Neural progenitor cell (in vitro differentiated cells): ENCODE measurements around the gene ADGRE2. TPM values are rescaled to one million over a fixed set of nuclear protein-coding genes. Genes with fewer than 3 reads are reported as not detected.
A peak's percentile ranks its signal among the peaks of the same experiment; 100 is the strongest.

Experiments used
- DNase-seq: peaks from one replicate; pipeline ENCODE4 v3.0.0-alpha.2; 2016; ENCODE audit warnings: low spot score
- H2AFZ ChIP-seq: fragments of 200-600 bp; sonication (generic); replicated peaks from 2 replicates; pipeline ENCODE4 v1.6.1; 2016; ENCODE audit warnings: antibody characterized with exemption
- H3F3A ChIP-seq: fragments of 200-600 bp; sonication (generic); 2 replicates; pipeline ENCODE4 v1.6.1; 2016; ENCODE audit warnings: antibody characterized with exemption, low read depth
- H3K27ac ChIP-seq: fragments of 200-600 bp; sonication (generic); 2 replicates; pipeline ENCODE4 v1.5.1; 2016; ENCODE audit warnings: mild to moderate bottlenecking
- H3K27me3 ChIP-seq: fragments of 200-600 bp; sonication (generic); 2 replicates; pipeline ENCODE4 v1.6.1; 2016; ENCODE audit warnings: mild to moderate bottlenecking, moderate library complexity
- H3K36me3 ChIP-seq: fragments of 200-600 bp; sonication (generic); 2 replicates; pipeline ENCODE4 v1.5.1; 2016
- H3K4me1 ChIP-seq: fragments of 200-600 bp; sonication (generic); 2 replicates; pipeline ENCODE4 v1.6.1; 2016; ENCODE audit warnings: mixed run types
- H3K4me2 ChIP-seq: fragments of 200-600 bp; sonication (generic); 2 replicates; pipeline ENCODE4 v1.6.1; 2016
- H3K4me3 ChIP-seq: fragments of 200-600 bp; sonication (generic); 2 replicates; pipeline ENCODE4 v1.5.1; 2016
- H3K79me2 ChIP-seq: fragments of 200-600 bp; sonication (generic); 2 replicates; pipeline ENCODE4 v1.6.1; 2016; ENCODE audit warnings: low read depth
- H3K9ac ChIP-seq: fragments of 200-600 bp; sonication (generic); 2 replicates; pipeline ENCODE4 v1.6.1; 2016
- H3K9me3 ChIP-seq: fragments of 200-600 bp; sonication (generic); 2 replicates; pipeline ENCODE4 v1.5.1; 2016; ENCODE audit warnings: low read depth
- H4K20me1 ChIP-seq: fragments of 200-600 bp; sonication (generic); 2 replicates; pipeline ENCODE4 v1.6.1; 2016; ENCODE audit warnings: low read depth
- H3K27ac Mint-ChIP-seq: 3 replicates; pipeline ENCODE4 v1.8.0; 2021; ENCODE audit warnings: mixed read lengths
- H3K27me3 Mint-ChIP-seq: 2 replicates; pipeline ENCODE4 v1.8.0; 2022; ENCODE audit warnings: low read depth, mild to moderate bottlenecking, inconsistent platforms, moderate library complexity, mixed read lengths; ENCODE audit not compliant: insufficient read depth
- H3K36me3 Mint-ChIP-seq: 3 replicates; pipeline ENCODE4 v1.8.0; 2021; ENCODE audit warnings: mixed read lengths
- H3K4me1 Mint-ChIP-seq: 3 replicates; pipeline ENCODE4 v1.8.0; 2021; ENCODE audit warnings: mixed read lengths
- H3K4me3 Mint-ChIP-seq: 3 replicates; pipeline ENCODE4 v1.8.0; 2021; ENCODE audit warnings: mild to moderate bottlenecking, moderate library complexity, mixed read lengths
- H3K9me3 Mint-ChIP-seq: 3 replicates; pipeline ENCODE4 v1.8.0; 2020; ENCODE audit warnings: mixed read lengths
- CTCF ChIP-seq: fragments of 200-600 bp; sonication (generic); IDR thresholded peaks from 2 replicates; pipeline ENCODE4 v1.5.1; 2017; ENCODE audit warnings: antibody characterized with exemption, mild to moderate bottlenecking
- EZH2 ChIP-seq: fragments of 200-600 bp; sonication (generic); IDR thresholded peaks from 2 replicates; pipeline ENCODE4 v1.6.1; 2017; ENCODE audit warnings: antibody characterized with exemption, mild to moderate bottlenecking, moderate library complexity
- EZH2phosphoT487 ChIP-seq: fragments of 200-600 bp; sonication (generic); IDR thresholded peaks from 2 replicates; pipeline ENCODE4 v1.6.1; 2017; ENCODE audit warnings: antibody characterized with exemption
- small RNA-seq: library from RNA; depleted of rRNA; stranded (forward); fragments of <200 nt; gene quantifications from one replicate; pipeline ENCODE3, GENCODE V24; 2015
- total RNA-seq: library from RNA; depleted of rRNA; stranded (reverse); fragments of >200 nt; gene quantifications from 2 replicates; pipeline ENCODE4 v1.2.3, GENCODE V29; 2015; ENCODE audit warnings: low replicate concordance

ADGRE2 gene
- total RNA-seq, 1 donor from 2014 or later = 0.28 TPM

GRCh38 chr19:14689598-14690503 lies 88.5 kb downstream of the ADGRE2 start, which contains the start of gene ZNF333:
Gene ZNF333 (plus strand): TSS chr19:14690048. CDS start chr19:14693492, 3,444 bp downstream.
- H4K20me1 ChIP-seq = no peaks in the 10 kb centered on the region
- H3K27me3 ChIP-seq = peaks cover 17% of the 10 kb centered on the region
- no peaks in the 10 kb centered on the region for H3K36me3 Mint-ChIP-seq
- peaks cover 22% of the 10 kb centered on the region for H3F3A ChIP-seq
- peaks cover 7% of the 10 kb centered on the region for H3K4me1 ChIP-seq
- DNase-seq = peak; percentile 96
- peak within 1 kb of the TSS; percentile 70 for H3K9ac ChIP-seq
- no peaks in the 10 kb centered on the region for H3K36me3 ChIP-seq
- H3K4me1 Mint-ChIP-seq = peaks cover 9% of the 10 kb centered on the region
- peak within 1 kb of the TSS; percentile 93 for H3K4me2 ChIP-seq
- no peaks in the 10 kb centered on the region for H3K9me3 ChIP-seq
- TF ChIP-seq EZH2 = no peak
- TF ChIP-seq EZH2phosphoT487 = no peak
- TF ChIP-seq CTCF = no peak
- H3K9me3 Mint-ChIP-seq = no peaks in the 10 kb centered on the region
- H3K27me3 Mint-ChIP-seq = peaks cover 12% of the 10 kb centered on the region
- H2AFZ ChIP-seq = peak within 1 kb of the TSS; percentile 100
- peak within 1 kb of the TSS; percentile 95 for H3K27ac Mint-ChIP-seq
- H3K79me2 ChIP-seq = peaks cover 8% of the 10 kb centered on the region
- H3K4me3 ChIP-seq = peak within 1 kb of the TSS; percentile 96
- peak within 1 kb of the TSS; percentile 89 for H3K27ac ChIP-seq
- H3K4me3 Mint-ChIP-seq = peak within 1 kb of the TSS; percentile 95

GRCh38 chr19:14686411-14686810 lies 91.9 kb downstream of the ADGRE2 start:
- DNase-seq = peak; percentile 8
- peaks cover 7% of the 10 kb centered on the region for H3K79me2 ChIP-seq
- TF ChIP-seq CTCF = peak; percentile 50
- TF ChIP-seq EZH2phosphoT487 = no peak
- Mint-ChIP-seq H3K9me3 (no peaks in the 10 kb centered on the region), H3K36me3 (no peaks in the 10 kb centered on the region), H3K4me3 (no peak overlapping the region), H3K4me1 (peaks cover 9% of the 10 kb centered on the region), H3K27me3 (peaks cover 9% of the 10 kb centered on the region), H3K27ac (no peak overlapping the region)
- no peak overlapping the region for H3K27ac ChIP-seq
- peaks cover 25% of the 10 kb centered on the region for H3K27me3 ChIP-seq
- no peak overlapping the region for H2AFZ ChIP-seq
- peaks cover 22% of the 10 kb centered on the region for H3F3A ChIP-seq
- peaks cover 7% of the 10 kb centered on the region for H3K4me1 ChIP-seq
- no peaks in the 10 kb centered on the region for H4K20me1 ChIP-seq
- H3K9me3 ChIP-seq = no peaks in the 10 kb centered on the region
- H3K36me3 ChIP-seq = no peaks in the 10 kb centered on the region
- no peak overlapping the region for H3K9ac ChIP-seq
- H3K4me2 ChIP-seq = no peak overlapping the region
- H3K4me3 ChIP-seq = no peak overlapping the region

- Mint-ChIP-seq H3K27me3 (peaks cover 9% of the 10 kb centered on the region), H3K9me3 (no peaks in the 10 kb centered on the region), H3K27ac (no peak overlapping the region), H3K36me3 (no peaks in the 10 kb centered on the region), H3K4me3 (no peak overlapping the region), H3K4me1 (no peaks in the 10 kb centered on the region)
- no peak for DNase-seq
- H3K27me3 ChIP-seq = peaks cover 19% of the 10 kb centered on the region
- H3K9ac ChIP-seq = no peak overlapping the region
- H3K27ac ChIP-seq = no peak overlapping the region
- H3K36me3 ChIP-seq = no peaks in the 10 kb centered on the region
- no peaks in the 10 kb centered on the region for H3K4me1 ChIP-seq
- H3K79me2 ChIP-seq = no peaks in the 10 kb centered on the region
- H4K20me1 ChIP-seq = no peaks in the 10 kb centered on the region
- peaks cover 1% of the 10 kb centered on the region for H3F3A ChIP-seq
- no peaks in the 10 kb centered on the region for H3K9me3 ChIP-seq
- no peak overlapping the region for H2AFZ ChIP-seq
- TF ChIP-seq EZH2phosphoT487 = no peak
- TF ChIP-seq CTCF = no peak
- TF ChIP-seq EZH2 = no peak
- H3K4me2 ChIP-seq = no peak overlapping the region
- no peak overlapping the region for H3K4me3 ChIP-seq
Measured at GRCh38 chr19:14683439-14683838, 94.9 kb downstream of the ADGRE2 start.

Small RNA genes lying within 50 kb of the gene (small RNA-seq; reads per million reads assigned to genes)
- gene AC005255.1 = 0.11 reads per million

Other genes starting within 250 kb of the ADGRE2 start
- 41.9 and 96.4 TPM in 2 replicates for gene TECR, start 249.0 kb downstream of the ADGRE2 start, total RNA-seq
- 38.0 and 177 TPM in 2 replicates for gene NDUFB7, start 206.5 kb downstream of the ADGRE2 start, total RNA-seq
- gene CLEC17A, start 195.5 kb downstream of the ADGRE2 start, total RNA-seq = 0.31 TPM in 1 of 2 replicates, not detected in the other
- gene ADGRE3, start 103.7 kb downstream of the ADGRE2 start, total RNA-seq = not detected in 2 replicates
- 20.4 and 34.0 TPM in 2 replicates for gene ZNF333, start 88.5 kb downstream of the ADGRE2 start, total RNA-seq
- not detected in 2 replicates for gene OR7A5, start 56.6 kb upstream of the ADGRE2 start, total RNA-seq
- not detected in 2 replicates for gene OR7C1, start 56.6 kb upstream of the ADGRE2 start, total RNA-seq
- gene OR7A10, start 70.4 kb upstream of the ADGRE2 start, total RNA-seq = not detected in 2 replicates
- gene OR7A17, start 107.6 kb upstream of the ADGRE2 start, total RNA-seq = not detected in 2 replicates
- gene OR7C2, start 162.9 kb upstream of the ADGRE2 start, total RNA-seq = not detected in 2 replicates
- gene SLC1A6, start 201.3 kb upstream of the ADGRE2 start, total RNA-seq = 15.0 and 21.5 TPM in 2 replicates